HCT116 (cell line): Measurements from ENCODE around the gene TK2. TPM values are rescaled to one million over a fixed set of nuclear protein-coding genes. Genes with fewer than 3 reads are reported as not detected.

Source experiments
- ATAC-seq: fragments of 200-7000 bp; cut with Tn5 transposase; 2 replicates; pipeline ENCODE4 v1.9.1; 2020; ENCODE audit warnings: mild to moderate bottlenecking, moderate library complexity
- BruUV-seq: library from RNA; stranded (reverse); fragments of 400-500 nt; replicated peaks from 2 replicates; lab custom pipeline; 2021; lab: Mats Ljungman, UMichigan
- CTCF ChIA-PET: fragments of 300-600 bp; sonication (Branson Sonifier 250); formaldehyde crosslinking; loops from one replicate; lab custom pipeline; 2021; ENCODE audit warnings: antibody characterized with exemption; lab: Charles Lee
- POLR2A ChIA-PET: fragments of 300-600, 350-600 bp; sonication (Branson Sonifier 250); formaldehyde crosslinking; loops from one replicate; lab custom pipeline; 2021; ENCODE audit warnings: antibody characterized with exemption; lab: Charles Lee
- RAD21 ChIA-PET, 2 experiments: fragments of 300-600 bp; sonication (Branson Sonifier 250); formaldehyde crosslinking; loops; one replicate each; lab custom pipeline; 2023; ENCODE audit warnings: low total read pairs in 2 of 2; ENCODE audit not compliant: uncharacterized antibody in 2 of 2, unreplicated experiment in 2 of 2, low non-redundant PET in 1 of 2; lab: Charles Lee
- DNase-seq: peaks from one replicate; pipeline ENCODE4 v3.0.0-alpha.2; 2010; ENCODE audit warnings: low read depth, low spot score
- H2AFZ ChIP-seq: fragments of 200-600 bp; shearing (Covaris generic), sonication (generic); 2 replicates; pipeline ENCODE4 v1.6.1; 2017; ENCODE audit warnings: low read depth, mixed run types, mixed read lengths, antibody characterized with exemption, low read length; ENCODE audit not compliant: poor library complexity, severe bottlenecking
- H3K27ac ChIP-seq: 2 replicates; pipeline ENCODE4 v1.5.1; 2012; ENCODE audit warnings: low read depth, low read length
- H3K27me3 ChIP-seq: fragments of 200-600 bp; sonication (generic); 2 replicates; pipeline ENCODE4 v1.6.1; 2016; ENCODE audit warnings: mixed run types, low read length, mixed read lengths; ENCODE audit not compliant: insufficient read depth
- H3K36me3 ChIP-seq, 2 experiments: fragments of 200-500 bp in 1 of 2; fragments of 200-600 bp in 1 of 2; sonication (Bioruptor generic) in 1 of 2; sonication (generic) in 1 of 2; 2 replicates each; pipeline versions ENCODE4 v1.5.1 to v1.6.1; 2014 to 2016; ENCODE audit warnings: low read length in 2 of 2, inconsistent platforms in 1 of 2, mixed read lengths in 1 of 2, mixed run types in 1 of 2; ENCODE audit not compliant: insufficient read depth in 2 of 2, control insufficient read depth in 1 of 2
- H3K4me1 ChIP-seq, 2 experiments: fragments of 200-600 bp in 1 of 2; sonication (generic) in 1 of 2; 2 replicates each; pipeline versions ENCODE4 v1.5.1 to v1.6.1; 2012 to 2017; ENCODE audit warnings: low read length in 2 of 2, inconsistent platforms in 1 of 2, mild to moderate bottlenecking in 1 of 2, mixed read lengths in 1 of 2, mixed run types in 1 of 2, moderate library complexity in 1 of 2; ENCODE audit not compliant: insufficient read depth in 2 of 2, control insufficient read depth in 1 of 2
- H3K4me2 ChIP-seq: fragments of 200-600 bp; sonication (generic); 2 replicates; pipeline ENCODE4 v1.6.1; 2017; ENCODE audit warnings: mixed run types, low read length, mixed read lengths
- H3K4me3 ChIP-seq, 2 experiments: fragments of 200-600 bp in 1 of 2; sonication (generic) in 1 of 2; replicated peaks in 1 of 2; 2 replicates each; pipeline ENCODE4 v1.5.1; 2011 to 2016; ENCODE audit warnings: low read length in 2 of 2, control low read depth in 1 of 2, low read depth in 1 of 2, mild to moderate bottlenecking in 1 of 2, mixed read lengths in 1 of 2, mixed run types in 1 of 2
- H3K79me2 ChIP-seq: fragments of 200-600 bp; sonication (generic); 2 replicates; pipeline ENCODE4 v1.6.1; 2017; ENCODE audit warnings: mild to moderate bottlenecking, mixed run types, low read length, moderate library complexity, mixed read lengths; ENCODE audit not compliant: insufficient read depth
- H3K9ac ChIP-seq: fragments of 200-600 bp; sonication (generic); 2 replicates; pipeline ENCODE4 v1.6.1; 2016; ENCODE audit warnings: low read length, mixed read lengths
- H3K9me2 ChIP-seq: fragments of 200-600 bp; sonication (generic), shearing (Covaris generic); 2 replicates; pipeline ENCODE4 v1.6.1; 2017; ENCODE audit warnings: mixed run types, mild to moderate bottlenecking, moderate library complexity; ENCODE audit not compliant: insufficient read depth
- H3K9me3 ChIP-seq, 2 experiments: fragments of 200-500 bp in 1 of 2; fragments of 200-600 bp in 1 of 2; sonication (Bioruptor generic) in 1 of 2; sonication (generic) in 1 of 2; 2 replicates each; pipeline ENCODE4 v1.6.1; 2014 to 2017; ENCODE audit warnings: low read length in 2 of 2, mixed read lengths in 2 of 2, inconsistent platforms in 1 of 2, low read depth in 1 of 2, mild to moderate bottlenecking in 1 of 2, mixed run types in 1 of 2, moderate library complexity in 1 of 2; ENCODE audit not compliant: control insufficient read depth in 1 of 2, insufficient read depth in 1 of 2
- H4K20me1 ChIP-seq: fragments of 200-600 bp; sonication (generic), shearing (Covaris generic); 2 replicates; pipeline ENCODE4 v1.6.1; 2017; ENCODE audit warnings: mixed run types, mild to moderate bottlenecking, moderate library complexity; ENCODE audit not compliant: insufficient read depth
- CTCF ChIP-seq, 3 experiments: fragments of 200-600 bp in 1 of 3; sonication (generic) in 1 of 3; IDR thresholded peaks in 2 of 3; conservative IDR thresholded peaks in 1 of 3; 2 replicates each; pipeline ENCODE4 v1.5.1; 2012 to 2017; ENCODE audit warnings: low read depth in 2 of 3, low read length in 2 of 3, antibody characterized with exemption in 1 of 3, borderline replicate concordance in 1 of 3, control low read depth in 1 of 3, mild to moderate bottlenecking in 1 of 3, mixed read lengths in 1 of 3, mixed run types in 1 of 3, moderate library complexity in 1 of 3; ENCODE audit not compliant: insufficient read depth in 1 of 3
- EZH2 ChIP-seq: fragments of 200-600 bp; sonication (generic); IDR thresholded peaks from 2 replicates; pipeline ENCODE4 v1.6.1; 2017; ENCODE audit warnings: antibody characterized with exemption, mixed run types
- POLR2A ChIP-seq: IDR thresholded peaks from 2 replicates; pipeline ENCODE4 v1.7.0; 2011; ENCODE audit warnings: borderline replicate concordance; ENCODE audit not compliant: insufficient read depth, insufficient read length; ENCODE audit errors: extremely low read depth
- SIN3A ChIP-seq: IDR thresholded peaks from 2 replicates; pipeline ENCODE4 v1.6.1; 2012; ENCODE audit warnings: low read depth
- ZNF274 ChIP-seq: fragments of 200-500 bp; sonication (Bioruptor generic); IDR thresholded peaks from 2 replicates; pipeline ENCODE4 v1.6.1; 2014; ENCODE audit warnings: mild to moderate bottlenecking, low read depth, low read length, inconsistent platforms
- intact Hi-C: fragments of 100-400 bp; cut with micrococcal nuclease; formaldehyde crosslinking; loops from 2 replicates; pipeline ENCODE4 v1.10.0; 2022
- total RNA-seq: library from RNA; stranded (reverse); gene quantifications from one replicate; pipeline ENCODE4 v1.2.1, GENCODE V29; 2021; ENCODE audit not compliant: unreplicated experiment

The TK2 gene
- total RNA-seq, 1 experiment from 2014 or later: 15.4 TPM

GRCh38 chr16:66574531-66574930 is 24.6 kb upstream of the TK2 start:
- no peaks in the 10 kb centered on the region for H3K9me3 ChIP-seq
- H3K9ac ChIP-seq: no peak overlapping the region
- H4K20me1 ChIP-seq: no peaks in the 10 kb centered on the region
- BruUV-seq: no TSS peak
- H3K4me2 ChIP-seq: no peak overlapping the region
- no peaks in the 10 kb centered on the region for H3K36me3 ChIP-seq
- CTCF ChIA-PET: no interaction called here
- POLR2A ChIA-PET: no interaction called here
- no peaks in the 10 kb centered on the region for H3K27me3 ChIP-seq
- H3K4me3 ChIP-seq: no peak overlapping the region
- RAD21 ChIA-PET: no interaction called here
- H3K27ac ChIP-seq: no peak overlapping the region
- no peak for TF ChIP-seq ZNF274
- TF ChIP-seq CTCF (IDR thresholded peaks at IDR 0.05 in 2 of 3, conservative IDR thresholded peaks at IDR 0.05 in 1 of 3; ENCODE audit: borderline replicate concordance in 1 of 3, insufficient read depth in 1 of 3, low read depth in 2 of 3, low read length in 2 of 3): no peak
- TF ChIP-seq, all 23 proteins: peak for 0
- H3K79me2 ChIP-seq: no peaks in the 10 kb centered on the region
- DNase-seq: no peak
- no peak overlapping the region for H2AFZ ChIP-seq
- no peaks in the 10 kb centered on the region for H3K9me2 ChIP-seq
- H3K4me1 ChIP-seq: peaks cover 0 to 9% of the 10 kb centered on the region in 2 experiments; a peak in 3 of 4 replicates
- no peak for ATAC-seq
- intact Hi-C loops: no loop called here

- Histone ChIP-seq H3K4me3 (no peak overlapping the region), H3K4me1 (peaks cover 0 to 13% of the 10 kb centered on the region in 2 experiments; a peak in 3 of 4 replicates), H3K27me3 (no peaks in the 10 kb centered on the region), H3K36me3 (no peaks in the 10 kb centered on the region), H3K27ac (no peak overlapping the region), H2AFZ (no peak overlapping the region), H3K9me3 (no peaks in the 10 kb centered on the region), H3K4me2 (no peak overlapping the region), H3K9me2 (no peaks in the 10 kb centered on the region), H3K9ac (no peak overlapping the region), H4K20me1 (no peaks in the 10 kb centered on the region), H3K79me2 (no peaks in the 10 kb centered on the region)
- POLR2A ChIA-PET: no interaction called here
- RAD21 ChIA-PET: no interaction called here
- no peak for DNase-seq
- no TSS peak for BruUV-seq
- no peak for ATAC-seq
- intact Hi-C loops: no loop called here
- CTCF ChIA-PET: interaction anchor here (0.7 kb wide), 1 partner anchor 322 kb away, joined by 3 read pairs; no protein-coding TSS in a partner anchor
- TF ChIP-seq EZH2: no peak
- no peak for TF ChIP-seq SIN3A
- no peak for TF ChIP-seq POLR2A
These were observed 24.2 kb upstream of the TK2 start for GRCh38 chr16:66574081-66574480.
